NCI-H2107 (cell line): Measurements from ENCODE around the gene RFWD3.
"Not testable (repeated sequence)": the region's sequence is repeated elsewhere in the genome, so short reads cannot be mapped to it uniquely, and the experiment has no call there.

Source experiments
- DNase-seq: peaks from one replicate; lab custom pipeline; 2025; lab: John Stamatoyannopoulos, UW

RFWD3 gene, protein sequence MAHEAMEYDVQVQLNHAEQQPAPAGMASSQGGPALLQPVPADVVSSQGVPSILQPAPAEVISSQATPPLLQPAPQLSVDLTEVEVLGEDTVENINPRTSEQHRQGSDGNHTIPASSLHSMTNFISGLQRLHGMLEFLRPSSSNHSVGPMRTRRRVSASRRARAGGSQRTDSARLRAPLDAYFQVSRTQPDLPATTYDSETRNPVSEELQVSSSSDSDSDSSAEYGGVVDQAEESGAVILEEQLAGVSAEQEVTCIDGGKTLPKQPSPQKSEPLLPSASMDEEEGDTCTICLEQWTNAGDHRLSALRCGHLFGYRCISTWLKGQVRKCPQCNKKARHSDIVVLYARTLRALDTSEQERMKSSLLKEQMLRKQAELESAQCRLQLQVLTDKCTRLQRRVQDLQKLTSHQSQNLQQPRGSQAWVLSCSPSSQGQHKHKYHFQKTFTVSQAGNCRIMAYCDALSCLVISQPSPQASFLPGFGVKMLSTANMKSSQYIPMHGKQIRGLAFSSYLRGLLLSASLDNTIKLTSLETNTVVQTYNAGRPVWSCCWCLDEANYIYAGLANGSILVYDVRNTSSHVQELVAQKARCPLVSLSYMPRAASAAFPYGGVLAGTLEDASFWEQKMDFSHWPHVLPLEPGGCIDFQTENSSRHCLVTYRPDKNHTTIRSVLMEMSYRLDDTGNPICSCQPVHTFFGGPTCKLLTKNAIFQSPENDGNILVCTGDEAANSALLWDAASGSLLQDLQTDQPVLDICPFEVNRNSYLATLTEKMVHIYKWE

DNA sequence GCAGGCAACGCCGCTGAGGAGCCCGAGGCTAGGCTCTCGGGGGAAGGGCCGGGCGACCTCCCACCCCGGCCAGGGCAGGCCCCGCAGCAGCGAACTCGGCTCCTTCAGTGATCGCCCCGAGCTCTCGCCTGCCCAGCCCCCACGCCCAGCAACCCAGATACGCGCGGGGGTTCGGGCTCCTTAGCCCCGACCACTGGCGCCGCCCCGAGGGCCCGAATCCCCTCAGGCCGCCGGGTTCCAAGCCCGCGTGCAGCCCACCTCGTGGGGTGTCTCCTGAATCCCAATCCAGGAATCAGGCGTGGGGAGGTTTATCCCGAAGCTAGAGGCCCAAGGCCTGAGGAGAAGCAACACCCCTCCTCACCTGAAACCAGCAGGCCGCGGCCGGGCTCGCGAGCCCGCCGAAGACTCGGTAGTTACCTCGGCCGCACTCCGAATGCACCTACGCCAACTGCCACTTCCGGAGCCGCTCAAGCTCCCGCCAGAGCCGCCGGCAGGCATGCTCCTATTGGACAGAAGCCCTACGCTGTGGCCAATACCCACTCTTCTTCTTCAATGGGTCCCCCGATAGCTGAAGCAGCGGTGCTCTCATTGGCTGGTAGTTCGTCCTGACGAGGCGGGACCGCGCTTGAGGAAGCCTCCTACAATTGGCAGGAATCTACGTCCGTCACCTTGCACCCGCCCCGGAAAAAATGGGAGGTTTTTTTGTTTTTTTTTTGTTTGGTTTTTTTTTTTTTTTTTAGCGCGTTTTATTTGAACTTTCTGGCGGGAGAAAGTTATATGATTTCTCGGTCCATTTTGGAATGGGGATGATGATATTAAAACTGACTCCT, at the start of gene RFWD3:
TSS of gene RFWD3 (minus strand) at position 453 of the 830 bp plus-strand sequence. CDS start 5,428 bp downstream, outside the sequence.
- peak; percentile 94 for DNase-seq

GRCh38 chr16:74716355-74716754, 49.7 kb upstream of the RFWD3 start:
- no peak for DNase-seq

GRCh38 chr16:74713876-74714275, 47.2 kb upstream of the RFWD3 start:
- no peak for DNase-seq

- no peak for DNase-seq
These were observed 46.6 kb upstream of the RFWD3 start for GRCh38 chr16:74713325-74713724.

DNA sequence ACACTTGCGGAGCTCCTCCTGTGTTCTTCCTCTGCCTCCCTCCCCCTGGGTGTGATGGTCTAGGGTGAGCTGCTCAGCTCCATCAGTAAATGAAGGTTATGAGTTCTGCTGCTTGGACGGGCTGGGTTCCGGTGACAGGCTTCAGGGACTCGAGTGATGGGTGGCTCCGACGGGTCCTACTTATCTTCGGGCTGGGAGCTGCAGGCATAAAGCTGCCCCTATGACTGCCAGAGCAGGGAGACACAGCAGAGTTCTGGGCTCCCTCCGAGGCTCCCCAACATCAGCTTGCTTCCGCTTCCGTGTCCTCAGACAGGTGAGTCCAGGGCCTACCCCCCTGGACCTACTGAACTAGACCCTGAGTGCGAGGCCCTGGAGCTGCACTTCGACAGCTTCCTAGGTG, 45.3 kb upstream of the RFWD3 start:
- DNase-seq: no peak

DNA sequence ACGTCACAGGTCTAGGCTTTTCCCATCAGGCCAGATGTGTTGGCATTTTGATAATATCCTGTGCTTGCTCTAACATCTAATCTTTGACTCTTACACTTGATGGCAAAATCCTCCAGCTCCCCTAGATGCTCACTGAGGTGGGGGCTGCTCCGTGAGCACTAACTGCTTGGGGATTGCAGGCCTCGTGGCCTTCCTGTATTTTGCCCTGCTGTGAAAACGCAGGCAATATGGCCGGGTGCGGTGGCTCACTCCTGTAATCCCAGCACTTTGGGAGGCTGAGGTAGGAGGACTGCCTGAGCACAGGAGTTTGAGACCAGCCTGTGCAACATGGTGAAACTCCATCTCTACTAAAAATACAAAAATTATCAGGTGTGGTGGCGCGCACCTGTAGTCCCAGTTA, 43.7 kb upstream of the RFWD3 start:
- no peak for DNase-seq

DNA sequence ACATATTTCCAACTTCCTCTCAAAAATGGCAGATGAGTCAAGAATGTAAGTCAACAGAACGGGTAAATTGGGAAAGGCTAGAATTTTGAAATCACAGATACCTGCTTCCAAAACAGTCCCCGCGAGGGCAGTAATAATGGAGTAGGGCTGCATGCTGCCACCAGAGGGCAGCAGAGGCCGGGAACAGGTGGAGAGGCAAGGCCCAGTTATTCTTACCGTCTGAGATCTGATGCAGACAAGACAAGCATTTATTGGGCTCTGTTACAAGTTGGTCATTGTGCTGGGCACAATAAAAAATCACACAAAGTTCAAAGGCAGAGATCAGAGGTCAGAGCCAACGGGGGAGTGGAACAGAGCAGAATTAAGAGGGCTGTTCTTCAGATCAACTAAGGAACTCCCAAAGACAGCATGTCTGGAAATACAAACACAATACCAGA, 42.8 kb upstream of the RFWD3 start:
- peak; percentile 44 for DNase-seq

GRCh38 chr16:74700438-74701225, 34.0 kb upstream of the RFWD3 start, which contains the start of gene MLKL:
TSS of gene MLKL (minus strand) at chr16:74700862. CDS start at chr16:74695757, 5,105 bp downstream.
- no peak for DNase-seq

DNA sequence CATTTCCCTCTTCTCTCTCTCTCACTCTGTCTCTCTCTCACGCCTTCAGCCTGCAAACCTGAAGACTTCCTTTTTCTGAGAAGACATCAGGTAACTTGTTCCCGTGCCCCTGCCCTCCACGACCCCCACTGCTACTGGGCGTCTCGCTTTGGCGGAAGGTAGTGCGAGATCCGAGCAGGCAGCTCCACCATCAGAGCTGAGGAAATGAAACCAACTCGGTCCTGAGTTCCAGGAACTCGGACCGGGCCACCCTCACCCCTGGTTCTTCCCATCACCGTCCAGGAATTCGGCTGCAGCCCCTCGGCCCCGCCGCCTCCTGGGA, 33.4 kb upstream of the RFWD3 start:
- DNase-seq: no peak

DNA sequence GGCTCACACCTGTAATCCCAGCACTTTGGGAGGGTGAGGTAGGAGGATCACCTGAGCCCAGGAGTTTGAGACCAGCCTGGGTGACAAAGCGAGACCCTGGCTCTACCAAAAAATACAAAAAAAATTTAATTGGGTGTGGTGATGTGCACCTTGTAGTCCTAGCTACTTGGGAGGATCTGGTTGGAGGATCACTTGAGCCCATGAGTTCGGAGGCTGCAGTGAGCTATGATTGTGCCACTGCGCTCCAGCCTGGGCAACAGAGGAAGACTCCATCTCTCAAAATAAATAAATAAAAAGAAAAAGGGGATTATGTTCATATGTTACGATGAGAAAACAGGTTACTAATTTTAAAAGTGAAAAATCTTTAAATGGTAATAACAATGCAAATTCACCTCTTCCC, 33.0 kb upstream of the RFWD3 start:
- DNase-seq: no peak

DNA sequence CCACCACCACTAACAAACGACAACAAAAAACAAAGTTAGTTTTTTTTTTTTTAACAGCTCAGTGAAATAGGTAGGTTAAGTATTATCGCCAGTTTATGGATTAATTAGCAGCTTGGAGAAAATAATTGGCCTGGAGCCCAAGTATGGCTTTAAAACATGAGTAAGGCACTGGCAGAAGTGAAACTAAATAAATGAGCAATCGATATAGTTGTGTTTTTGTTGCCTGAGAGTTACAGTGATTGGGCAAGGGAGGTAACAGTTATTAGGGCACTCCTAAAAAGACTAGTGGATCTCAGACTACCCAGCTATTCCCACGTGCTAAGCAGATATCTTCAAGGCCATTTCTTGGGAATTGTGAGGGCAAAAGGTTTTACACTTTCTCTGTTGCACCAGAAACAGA, 31.5 kb upstream of the RFWD3 start:
- no peak for DNase-seq

DNA sequence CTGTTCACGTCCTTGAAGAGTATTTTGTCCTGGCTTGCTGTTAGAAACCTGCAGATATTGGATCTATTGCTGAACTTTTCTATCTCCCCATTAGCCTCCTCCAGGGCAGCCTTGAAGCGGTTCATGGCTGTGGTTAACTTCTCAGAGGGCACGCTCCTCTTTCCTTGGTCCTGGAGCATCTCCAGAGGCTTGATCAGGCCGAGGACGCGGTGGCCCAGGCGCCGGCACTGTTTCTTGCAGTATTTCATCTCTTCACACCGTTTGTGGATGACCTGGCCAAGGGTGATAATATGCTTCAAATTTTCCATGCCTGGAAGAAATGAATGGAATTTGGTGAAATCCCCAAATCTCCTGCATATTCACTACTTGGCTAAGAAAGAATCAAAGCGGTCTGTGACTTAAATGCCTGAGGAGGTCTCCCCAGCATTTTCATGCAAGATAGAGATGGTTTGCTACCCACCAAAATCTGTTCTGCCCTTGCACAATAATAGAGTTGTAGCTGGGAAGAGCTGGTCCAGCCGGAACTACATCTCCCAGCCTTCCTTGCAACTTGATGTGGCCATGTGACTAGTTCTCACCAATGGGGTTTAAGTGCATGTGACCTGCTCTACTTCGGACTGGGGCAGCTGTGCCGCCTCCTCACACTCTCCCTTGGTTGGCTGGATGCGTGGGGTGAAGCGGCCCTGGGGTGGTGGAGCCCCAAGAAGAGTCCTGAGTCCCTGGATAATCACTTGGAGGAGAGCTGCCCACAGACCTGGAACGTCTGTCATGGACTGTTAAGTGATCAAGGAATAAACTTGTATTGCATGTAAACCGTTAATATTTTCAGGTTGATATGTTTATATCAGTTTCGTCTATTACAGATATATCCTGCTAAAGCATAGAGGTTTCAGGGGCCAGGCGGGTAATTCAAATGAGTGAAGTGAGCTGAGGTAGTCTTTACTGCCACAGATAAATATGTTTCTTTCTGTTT, 29.1 kb upstream of the RFWD3 start:
- peak; percentile 5 for DNase-seq

GRCh38 chr16:74691093-74691855, 24.6 kb upstream of the RFWD3 start:
- DNase-seq: no peak

GRCh38 chr16:74682556-74682955, 15.9 kb upstream of the RFWD3 start:
- no peak for DNase-seq

DNA sequence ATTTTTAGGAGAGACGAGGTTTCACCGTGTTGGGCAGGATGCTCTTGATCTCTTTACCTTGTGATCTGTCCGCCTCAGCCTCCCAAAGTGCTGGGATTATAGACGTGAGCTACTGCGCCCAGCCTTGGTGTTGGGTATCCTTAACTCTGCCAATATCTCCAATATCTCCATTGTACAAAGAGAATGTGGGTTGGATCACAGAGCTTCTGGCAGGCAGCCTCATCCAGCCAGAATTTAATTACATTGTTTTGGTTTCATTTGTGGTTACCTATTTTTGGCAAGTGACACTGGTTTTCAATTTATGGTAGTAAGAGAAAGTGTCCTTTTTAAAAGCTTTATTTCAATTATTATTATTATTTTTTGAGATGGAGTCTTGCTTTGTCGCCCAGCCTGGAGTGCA, 14.0 kb upstream of the RFWD3 start:
- no peak for DNase-seq

GRCh38 chr16:74679983-74680382, 13.3 kb upstream of the RFWD3 start:
- DNase-seq: no peak

DNA sequence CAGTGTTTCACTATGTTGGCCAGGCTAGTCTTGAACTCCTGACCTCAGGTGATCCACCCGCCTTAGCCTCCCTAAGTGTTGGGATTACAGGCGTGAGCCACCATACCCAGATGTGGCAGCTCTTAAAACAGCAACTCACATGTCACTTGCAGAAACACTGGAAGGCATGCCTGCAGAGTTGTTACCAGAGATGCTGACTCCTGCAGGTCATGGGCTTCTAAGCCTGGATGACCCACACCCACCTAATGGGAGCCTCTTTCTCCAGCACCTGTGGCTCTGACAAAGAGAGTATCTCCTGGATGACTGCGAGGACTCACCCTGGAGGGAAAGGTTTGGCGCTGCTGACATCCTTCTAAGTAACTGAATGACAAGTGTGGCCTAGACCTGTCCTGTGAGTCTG, 11.2 kb upstream of the RFWD3 start:
- no peak for DNase-seq

- DNase-seq: no peak
These were observed 7.2 kb upstream of the RFWD3 start for GRCh38 chr16:74673876-74674275.

- not testable (repeated sequence) for DNase-seq
These were observed 2.2 kb upstream of the RFWD3 start for GRCh38 chr16:74668877-74669276.
